Tibial nerve (tissue), 4 donors: ENCODE measurements around the gene MYH11. TPM values are rescaled to one million over a fixed set of nuclear protein-coding genes. Genes with fewer than 3 reads are reported as not detected.

Experiments
- DNase-seq, 2 donors: peaks; one replicate each; pipeline ENCODE4 v3.0.0-alpha.2; 2019; ENCODE audit warnings: low spot score in 2 of 2
- H3K27ac ChIP-seq, 4 donors: fragments of 200-600 bp; sonication (generic) in 3 of 4; one replicate each; pipeline ENCODE4 v1.5.1; 2017 to 2019; ENCODE audit warnings: mild to moderate bottlenecking in 1 of 4
- H3K27me3 ChIP-seq, 2 donors: fragments of 200-600 bp; sonication (generic) in 1 of 2; one replicate each; pipeline versions ENCODE4 v1.5.1 to v1.6.0; 2017 to 2019
- H3K36me3 ChIP-seq, 3 donors: fragments of 200-600 bp; sonication (generic); one replicate each; pipeline ENCODE4 v1.5.1; 2018 to 2019
- H3K4me1 ChIP-seq, 4 donors: fragments of 200-600 bp; sonication (generic) in 3 of 4; one replicate each; pipeline ENCODE4 v1.5.1; 2017 to 2019
- H3K4me3 ChIP-seq, 4 donors: fragments of 200-600 bp; sonication (generic) in 3 of 4; one replicate each; pipeline ENCODE4 v1.5.1; 2017 to 2019; ENCODE audit warnings: mild to moderate bottlenecking in 1 of 4, moderate library complexity in 1 of 4
- H3K9me3 ChIP-seq, 4 donors: fragments of 200-600 bp; sonication (generic) in 3 of 4; one replicate each; pipeline ENCODE4 v1.5.1; 2017 to 2019
- EP300 ChIP-seq, 2 donors: sonication (generic); formaldehyde crosslinking; IDR thresholded peaks; one replicate each; pipeline ENCODE4 v1.6.1; 2017; ENCODE audit warnings: antibody characterized with exemption in 2 of 2, mild to moderate bottlenecking in 1 of 2
- POLR2A ChIP-seq, 2 donors: fragments of 450-650 bp; IDR thresholded peaks; one replicate each; pipeline ENCODE4 v1.6.1; 2017; ENCODE audit warnings: antibody characterized with exemption in 2 of 2, mild to moderate bottlenecking in 2 of 2, moderate library complexity in 2 of 2
- WGBS, 2 donors: methylation state at CpG; one replicate each; pipeline ENCODE4 v1.1.5; 2018; 5-methylcytosine and 5-hydroxymethylcytosine counted together
- total RNA-seq, 4 donors: library from RNA; depleted of rRNA; stranded (reverse); fragments of >200 nt; gene quantifications; one replicate each; pipeline ENCODE4 v1.1.0, GENCODE V29; 2016
- TF ChIP-seq, protein P1 (sequence below), 5 experiments: fragments of 200-600 bp in 3 of 5; fragments of 450-650 bp in 2 of 5; sonication (generic) in 3 of 5; IDR thresholded peaks; one replicate each; pipeline ENCODE4 v1.5.1; 2016 to 2019; ENCODE audit warnings: antibody characterized with exemption in 5 of 5, mild to moderate bottlenecking in 3 of 5, moderate library complexity in 2 of 5

Gene MYH11
- total RNA-seq, 4 donors from 2014 or later, result 33.7 to 90.9 (median 71.8) TPM

DNA sequence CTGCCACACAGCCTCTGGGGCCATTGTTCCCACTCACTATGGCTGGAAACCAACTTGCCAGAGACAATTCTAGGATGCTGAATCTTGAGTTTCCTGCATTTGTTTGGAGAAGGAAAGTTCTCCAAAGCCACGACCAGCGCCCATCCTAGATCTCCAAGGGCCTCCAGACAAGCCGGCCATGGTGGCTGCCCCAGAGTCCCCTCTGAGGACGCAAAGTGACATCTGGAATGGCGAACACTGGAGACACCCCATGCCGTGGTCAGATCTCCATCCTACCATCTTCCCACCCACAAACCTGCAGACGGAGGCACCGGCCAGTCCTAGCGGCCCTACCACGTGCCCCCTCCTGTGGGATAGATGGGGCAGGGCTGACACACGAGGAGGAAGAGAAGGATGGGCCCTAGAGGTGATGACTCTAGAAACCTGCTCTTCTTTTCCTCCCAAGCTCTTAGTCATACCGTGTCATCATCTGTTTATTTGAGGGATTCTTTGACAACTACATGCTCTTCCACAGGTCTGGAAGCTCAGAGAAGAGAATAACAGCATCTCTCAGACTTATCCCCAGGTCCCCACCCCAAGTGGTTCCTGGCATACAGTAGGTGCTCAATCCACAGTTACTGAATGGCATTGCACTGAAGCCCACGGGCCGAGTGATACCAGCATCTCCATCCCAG is 71.3 kb downstream of the MYH11 start:
- H3K9me3 ChIP-seq, result no peaks in the 10 kb centered on the region
- DNase-seq, result no peak
- H3K4me3 ChIP-seq, result no peak overlapping the region
- no peak overlapping the region for H3K27ac ChIP-seq
- TF ChIP-seq, protein P1, sequence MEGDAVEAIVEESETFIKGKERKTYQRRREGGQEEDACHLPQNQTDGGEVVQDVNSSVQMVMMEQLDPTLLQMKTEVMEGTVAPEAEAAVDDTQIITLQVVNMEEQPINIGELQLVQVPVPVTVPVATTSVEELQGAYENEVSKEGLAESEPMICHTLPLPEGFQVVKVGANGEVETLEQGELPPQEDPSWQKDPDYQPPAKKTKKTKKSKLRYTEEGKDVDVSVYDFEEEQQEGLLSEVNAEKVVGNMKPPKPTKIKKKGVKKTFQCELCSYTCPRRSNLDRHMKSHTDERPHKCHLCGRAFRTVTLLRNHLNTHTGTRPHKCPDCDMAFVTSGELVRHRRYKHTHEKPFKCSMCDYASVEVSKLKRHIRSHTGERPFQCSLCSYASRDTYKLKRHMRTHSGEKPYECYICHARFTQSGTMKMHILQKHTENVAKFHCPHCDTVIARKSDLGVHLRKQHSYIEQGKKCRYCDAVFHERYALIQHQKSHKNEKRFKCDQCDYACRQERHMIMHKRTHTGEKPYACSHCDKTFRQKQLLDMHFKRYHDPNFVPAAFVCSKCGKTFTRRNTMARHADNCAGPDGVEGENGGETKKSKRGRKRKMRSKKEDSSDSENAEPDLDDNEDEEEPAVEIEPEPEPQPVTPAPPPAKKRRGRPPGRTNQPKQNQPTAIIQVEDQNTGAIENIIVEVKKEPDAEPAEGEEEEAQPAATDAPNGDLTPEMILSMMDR (IDR thresholded peaks at IDR 0.05), result no peak
- TF ChIP-seq EP300 (IDR thresholded peaks at IDR 0.05), result no peak
- TF ChIP-seq POLR2A (IDR thresholded peaks at IDR 0.05), result no peak
- H3K36me3 ChIP-seq, result no peaks in the 10 kb centered on the region
- WGBS, 2 donors, result 80 to 85% methylated on average over 14 of the region's 14 CpGs
- H3K4me1 ChIP-seq, result peaks cover 0 to 5% (median 0%) of the 10 kb centered on the region in 4 donors
- H3K27me3 ChIP-seq, result no peaks in the 10 kb centered on the region

GRCh38 chr16:15783985-15784384 is 72.8 kb downstream of the MYH11 start:
- Histone ChIP-seq H3K9me3 (no peaks in the 10 kb centered on the region), H3K4me3 (no peak overlapping the region), H3K27me3 (no peaks in the 10 kb centered on the region), H3K4me1 (no peaks in the 10 kb centered on the region), H3K36me3 (no peaks in the 10 kb centered on the region), H3K27ac (no peak overlapping the region)
- no peak for DNase-seq
- WGBS, 2 donors, result 93 to 95% methylated on average over 10 of the region's 10 CpGs
- TF ChIP-seq, protein P1 (IDR thresholded peaks at IDR 0.05), result no peak
- TF ChIP-seq POLR2A (IDR thresholded peaks at IDR 0.05) (no peak), EP300 (IDR thresholded peaks at IDR 0.05) (no peak)

GRCh38 chr16:15782573-15783365 is 74.1 kb downstream of the MYH11 start:
- TF ChIP-seq, protein P1 (IDR thresholded peaks at IDR 0.05), result no peak
- no peak for TF ChIP-seq EP300 (IDR thresholded peaks at IDR 0.05)
- TF ChIP-seq POLR2A (IDR thresholded peaks at IDR 0.05), result no peak
- no peaks in the 10 kb centered on the region for H3K4me1 ChIP-seq
- H3K27me3 ChIP-seq, result no peaks in the 10 kb centered on the region
- H3K9me3 ChIP-seq, result no peaks in the 10 kb centered on the region
- no peak for DNase-seq
- H3K27ac ChIP-seq, result no peak overlapping the region
- H3K4me3 ChIP-seq, result no peak overlapping the region
- WGBS, 2 donors, result 67 to 70% methylated on average over 13 of the region's 13 CpGs
- H3K36me3 ChIP-seq, result no peaks in the 10 kb centered on the region

DNA sequence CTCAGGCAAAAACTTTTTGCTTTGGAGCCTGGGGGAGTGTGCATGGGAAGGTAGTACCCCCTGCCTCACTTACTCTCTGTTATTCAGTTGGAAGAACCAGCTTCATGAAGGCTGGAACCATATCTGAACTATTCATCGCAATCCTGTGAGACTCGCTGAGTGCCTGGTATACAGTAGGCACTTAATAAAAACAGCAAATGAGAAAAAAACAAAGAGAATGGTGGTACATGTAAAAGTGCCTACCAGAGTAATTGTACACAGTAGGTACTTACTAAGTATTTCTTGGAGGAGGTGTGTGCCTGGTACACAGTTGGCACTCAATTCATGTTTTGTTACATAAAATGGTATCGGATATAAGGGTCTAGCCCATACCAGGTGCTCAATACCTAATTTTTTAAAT is 75.2 kb downstream of the MYH11 start:
- no peaks in the 10 kb centered on the region for H3K4me1 ChIP-seq
- DNase-seq, result no peak
- no peak overlapping the region for H3K4me3 ChIP-seq
- no peaks in the 10 kb centered on the region for H3K36me3 ChIP-seq
- H3K27ac ChIP-seq, result no peak overlapping the region
- TF ChIP-seq, protein P1 (IDR thresholded peaks at IDR 0.05), result no peak
- TF ChIP-seq POLR2A (IDR thresholded peaks at IDR 0.05), result no peak
- TF ChIP-seq EP300 (IDR thresholded peaks at IDR 0.05), result no peak
- WGBS, 2 donors, result 92 to 94% methylated on average over 3 of the region's 3 CpGs
- no peaks in the 10 kb centered on the region for H3K27me3 ChIP-seq
- H3K9me3 ChIP-seq, result no peaks in the 10 kb centered on the region

- H3K27me3 ChIP-seq, result no peaks in the 10 kb centered on the region
- no peak overlapping the region for H3K27ac ChIP-seq
- H3K4me1 ChIP-seq, result no peaks in the 10 kb centered on the region
- TF ChIP-seq EP300 (IDR thresholded peaks at IDR 0.05), result no peak
- TF ChIP-seq, protein P1 (IDR thresholded peaks at IDR 0.05), result no peak
- no peak for TF ChIP-seq POLR2A (IDR thresholded peaks at IDR 0.05)
- H3K4me3 ChIP-seq, result no peak overlapping the region
- H3K36me3 ChIP-seq, result no peaks in the 10 kb centered on the region
- no peak for DNase-seq
- no peaks in the 10 kb centered on the region for H3K9me3 ChIP-seq
- 78 to 80% methylated on average over 7 of the region's 7 CpGs for WGBS, 2 donors
Observed at GRCh38 chr16:15780805-15781204, 76.0 kb downstream of the MYH11 start.
